ENCODE data around the gene KRTAP17-1.
A peak's percentile ranks its signal among the peaks of the same experiment; 100 is the strongest.

The KRTAP17-1 gene

DNA sequence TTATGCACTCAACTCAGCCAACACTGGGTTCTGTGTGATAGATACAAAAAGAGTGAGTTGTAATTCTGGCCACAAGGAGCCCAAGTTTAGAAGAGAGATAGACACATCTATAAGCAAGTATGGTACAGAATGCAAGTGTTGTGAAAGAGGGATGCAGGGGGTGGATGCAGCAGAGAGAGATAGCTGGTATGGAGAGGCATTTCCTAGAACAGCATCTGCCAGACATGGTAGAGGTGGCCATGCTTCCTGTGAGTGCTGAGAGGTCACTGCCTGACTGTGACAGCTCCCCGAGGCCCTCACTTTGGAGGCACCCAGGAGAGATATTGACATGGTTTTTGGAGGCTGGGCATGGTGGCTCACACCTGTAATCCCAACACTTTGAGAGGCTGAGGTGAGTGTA, 4.4 kb downstream of the KRTAP17-1 start:
- TF ChIP-seq CTCF (IDR thresholded peaks at IDR 0.05; ENCODE audit: insufficient read depth, low read depth, low read length, missing control alignments) = no peak
- H3K4me3 ChIP-seq (ENCODE audit: low read depth, low read length) = no peak overlapping the region

DNA sequence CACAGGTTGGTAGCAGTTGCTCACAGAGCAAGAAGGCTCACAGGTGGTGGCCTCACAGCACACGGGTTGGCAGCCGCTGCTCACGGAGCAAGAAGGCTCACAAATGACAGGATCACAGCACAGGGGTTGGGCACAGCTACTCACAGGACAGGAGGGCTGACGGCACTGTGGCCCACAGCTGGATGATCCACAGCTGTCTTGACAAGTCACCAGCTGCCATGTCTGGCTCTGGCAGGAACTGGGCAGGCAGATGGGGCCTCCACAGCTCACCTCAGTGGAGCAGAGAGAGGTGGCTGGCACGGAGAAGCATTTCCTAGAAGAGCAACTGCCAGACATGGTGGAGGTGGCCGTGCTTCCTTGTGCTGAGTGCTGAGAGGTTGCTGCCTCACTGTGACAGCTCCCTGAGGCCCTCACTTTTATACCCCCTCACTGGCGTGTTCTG, 6.6 kb downstream of the KRTAP17-1 start, which contains the start of gene KRTAP16-1:
TSS of gene KRTAP16-1 (minus strand) at position 392 of the 442 bp plus-strand sequence. CDS start at position 336, 56 bp downstream.
- TF ChIP-seq CTCF (IDR thresholded peaks at IDR 0.05; ENCODE audit: insufficient read depth, low read depth, low read length, missing control alignments) = no peak

More for the DNA sequence above, 4.4 kb downstream of the KRTAP17-1 start:
- DNase-seq (ENCODE audit: low read depth) = no peak

DNA sequence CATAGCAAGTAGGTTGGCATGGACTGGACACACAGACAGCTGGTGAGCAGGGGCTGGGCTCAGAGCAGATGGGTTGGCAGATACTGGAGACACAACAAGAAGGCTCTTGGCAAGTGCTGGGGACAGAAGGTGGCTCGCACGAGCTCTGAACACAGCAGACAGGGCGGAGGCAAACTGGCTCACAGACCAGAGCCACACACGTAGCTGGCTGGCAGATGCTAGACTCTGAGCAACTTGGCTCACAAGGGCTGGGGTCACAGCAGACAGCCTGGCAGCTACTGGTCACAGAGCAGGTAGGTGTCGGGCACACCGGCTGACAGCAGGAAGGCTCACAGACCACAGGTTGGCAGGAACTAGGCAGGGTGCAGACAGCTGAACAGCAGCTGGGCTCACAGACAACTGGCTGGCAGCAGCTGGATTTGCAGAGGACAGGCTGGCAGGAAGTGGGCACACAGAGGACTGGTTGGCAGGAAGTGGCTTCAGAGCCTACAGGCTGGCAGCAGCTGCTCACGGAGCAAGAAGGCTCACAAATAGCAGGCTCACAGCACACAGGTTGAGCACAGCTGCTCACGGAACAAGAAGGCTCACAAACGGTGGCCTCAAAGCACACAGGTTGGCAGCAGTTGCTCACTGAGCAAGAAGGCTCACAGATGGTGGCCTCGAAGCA, 7.1 kb downstream of the KRTAP17-1 start:
- TF ChIP-seq CTCF (IDR thresholded peaks at IDR 0.05; ENCODE audit: insufficient read depth, low read depth, low read length, missing control alignments) = no peak
- H3K4me3 ChIP-seq (ENCODE audit: low read depth, low read length) = no peak overlapping the region
- peak; percentile 57 for DNase-seq (ENCODE audit: low read depth)

More for the DNA sequence above, 6.6 kb downstream of the KRTAP17-1 start, which contains the start of gene KRTAP16-1:
- no peak within 1 kb of the TSS for H3K4me3 ChIP-seq (ENCODE audit: low read depth, low read length)
- DNase-seq (ENCODE audit: low read depth) = no peak

DNA sequence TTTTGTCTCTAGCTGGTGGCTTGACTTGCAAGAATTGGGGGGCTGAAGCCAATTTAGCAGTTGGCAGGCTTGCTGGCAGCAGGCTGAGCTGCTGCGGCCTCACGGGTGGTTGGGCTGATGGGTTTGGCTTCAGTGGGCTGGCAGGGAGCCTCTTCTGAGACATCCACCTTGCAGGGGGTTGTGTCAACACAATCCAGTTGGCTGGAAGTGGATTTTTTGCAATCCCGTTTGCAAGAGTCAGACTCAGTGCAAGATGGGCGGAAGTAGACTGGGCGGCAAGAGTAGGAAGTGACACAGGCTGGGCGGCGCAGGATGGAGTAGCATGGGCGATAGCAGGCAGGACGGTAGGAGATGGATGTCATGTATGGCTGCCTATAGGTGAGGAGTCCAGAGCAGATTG, 7.9 kb downstream of the KRTAP17-1 start:
- no peak for TF ChIP-seq CTCF (IDR thresholded peaks at IDR 0.05; ENCODE audit: insufficient read depth, low read depth, low read length, missing control alignments)
- H3K4me3 ChIP-seq (ENCODE audit: low read depth, low read length) = no peak overlapping the region
- DNase-seq (ENCODE audit: low read depth) = no peak

DNA sequence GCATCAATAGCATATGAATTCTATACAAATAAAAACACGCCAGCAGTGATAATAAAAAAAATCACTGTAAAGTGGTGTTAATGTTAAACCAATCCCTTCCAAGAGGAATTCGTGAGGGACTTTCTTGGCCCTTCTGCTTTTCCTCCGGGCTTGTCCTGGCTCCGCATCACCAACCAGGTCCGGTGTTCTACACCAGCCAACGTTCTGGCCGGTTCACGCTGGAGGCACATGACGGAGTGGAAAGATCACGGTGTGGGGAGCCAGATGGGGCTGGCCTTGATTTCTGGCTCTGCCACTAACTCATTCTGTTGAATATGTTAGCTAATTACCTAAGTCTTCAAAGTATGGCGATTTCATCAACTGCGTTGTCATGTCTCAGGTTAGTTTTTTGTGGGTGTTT, 11.4 kb downstream of the KRTAP17-1 start:
- H3K4me3 ChIP-seq (ENCODE audit: low read depth, low read length) = no peak overlapping the region
- DNase-seq (ENCODE audit: low read depth) = no peak
- TF ChIP-seq CTCF (IDR thresholded peaks at IDR 0.05; ENCODE audit: insufficient read depth, low read depth, low read length, missing control alignments) = no peak

DNA sequence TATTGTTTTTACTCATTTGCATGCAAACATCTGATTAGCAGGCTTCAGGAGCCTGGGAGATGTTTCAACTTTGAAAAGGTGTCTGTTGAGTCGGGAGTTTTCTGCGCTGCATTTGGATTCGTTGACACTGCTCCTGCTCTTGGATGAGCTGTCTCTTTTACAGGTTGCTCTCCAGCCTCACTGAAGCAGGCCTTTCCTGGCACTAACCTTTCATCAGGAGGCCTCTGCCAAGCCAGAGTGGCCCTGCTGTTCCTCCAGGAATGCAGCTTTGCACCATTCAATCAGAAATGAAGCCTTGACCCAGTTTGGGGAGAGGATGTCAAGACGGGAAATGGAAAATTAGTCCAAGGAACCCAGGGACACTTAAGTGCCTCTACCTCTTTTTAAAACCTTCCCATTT, 12.5 kb downstream of the KRTAP17-1 start:
- no peak overlapping the region for H3K4me3 ChIP-seq (ENCODE audit: low read depth, low read length)
- no peak for DNase-seq (ENCODE audit: low read depth)
- no peak for TF ChIP-seq CTCF (IDR thresholded peaks at IDR 0.05; ENCODE audit: insufficient read depth, low read depth, low read length, missing control alignments)
